GM12878 (cell line): Measurements from ENCODE around the gene HS3ST3B1. TPM values are rescaled to one million over a fixed set of nuclear protein-coding genes. Genes with fewer than 3 reads are reported as not detected.

Experiments used
- ATAC-seq: fragments of 200-7000 bp; cut with Tn5 transposase; 3 replicates; pipeline ENCODE4 v1.9.1; 2020; ENCODE audit warnings: mild to moderate bottlenecking, moderate library complexity
- BruUV-seq: library from RNA; stranded (reverse); fragments of 400-500 nt; replicated peaks from 2 replicates; lab custom pipeline; 2021; lab: Mats Ljungman, UMichigan
- CTCF ChIA-PET: fragments of 300-600 bp; sonication (Branson Sonifier 250); formaldehyde crosslinking; extraction: SDS; loops from one replicate; lab custom pipeline; 2021; ENCODE audit warnings: inconsistent platforms; lab: Yijun Ruan, JAX
- POLR2A ChIA-PET: fragments of 350-600 bp; formaldehyde crosslinking; extraction: SDS; loops from one replicate; lab custom pipeline; 2021; ENCODE audit warnings: inconsistent platforms; lab: Charles Lee
- RAD21 ChIA-PET: fragments of 300-600 bp; sonication (Branson Sonifier 250); formaldehyde crosslinking; loops from one replicate; lab custom pipeline; 2023; ENCODE audit warnings: antibody characterized with exemption; ENCODE audit not compliant: unreplicated experiment; lab: Charles Lee
- SMC1A ChIA-PET: fragments of 300-600 bp; sonication (Branson Sonifier 250); formaldehyde crosslinking; loops from one replicate; lab custom pipeline; 2023; ENCODE audit not compliant: unreplicated experiment, uncharacterized antibody; lab: Charles Lee
- DNase-seq: peaks from one replicate; pipeline ENCODE4 v3.0.0-alpha.2; 2011; ENCODE audit warnings: low read depth, low spot score
- FAIRE-seq: peaks from 3 replicates; lab custom pipeline; 2011; peaks lifted over from hg19 to GRCh38; lab: Jason Lieb, UNC
- H2AFZ ChIP-seq: 2 replicates; pipeline ENCODE4 v1.6.0; 2011; ENCODE audit warnings: low read depth, low read length, control low read depth; ENCODE audit not compliant: control insufficient read depth
- H3K27ac ChIP-seq: 2 replicates; pipeline ENCODE4 v1.5.1; 2011; ENCODE audit warnings: control low read depth; ENCODE audit not compliant: control insufficient read depth, insufficient read depth
- H3K27me3 ChIP-seq, 2 experiments: replicated peaks in 1 of 2; 2 replicates each; pipeline versions ENCODE4 v1.6.0 to v1.6.1; 2011; ENCODE audit warnings: low read length in 1 of 2; ENCODE audit not compliant: control insufficient read depth in 2 of 2, insufficient read depth in 2 of 2
- H3K36me3 ChIP-seq, 2 experiments: 2 replicates each; pipeline ENCODE4 v1.5.1; 2011; ENCODE audit warnings: low read length in 1 of 2; ENCODE audit not compliant: control insufficient read depth in 2 of 2, insufficient read depth in 2 of 2
- H3K4me1 ChIP-seq: 2 replicates; pipeline ENCODE4 v1.6.1; 2011; ENCODE audit warnings: mild to moderate bottlenecking, low read length, moderate library complexity, mixed read lengths; ENCODE audit not compliant: control insufficient read depth, insufficient read depth
- H3K4me2 ChIP-seq: 2 replicates; pipeline ENCODE4 v1.6.0; 2011; ENCODE audit warnings: control low read depth; ENCODE audit not compliant: control insufficient read depth, insufficient read depth
- H3K4me3 ChIP-seq: fragments of 200-600 bp; sonication (generic); 2 replicates; pipeline ENCODE4 v1.5.1; 2016
- H3K79me2 ChIP-seq: 2 replicates; pipeline ENCODE4 v1.6.0; 2011; ENCODE audit warnings: low read length; ENCODE audit not compliant: control insufficient read depth, insufficient read depth
- H3K9ac ChIP-seq: 2 replicates; pipeline ENCODE4 v1.8.0; 2011; ENCODE audit warnings: low read length, control low read depth, mixed read lengths; ENCODE audit not compliant: control insufficient read depth, insufficient read depth
- H3K9me3 ChIP-seq: replicated peaks from 3 replicates; pipeline ENCODE4 v1.5.1; 2011; ENCODE audit warnings: mild to moderate bottlenecking, low read length; ENCODE audit not compliant: control insufficient read depth, insufficient read depth
- H4K20me1 ChIP-seq: 2 replicates; pipeline ENCODE4 v1.6.0; 2011; ENCODE audit not compliant: control insufficient read depth, insufficient read depth
- BACH1 ChIP-seq: fragments of 450-650 bp; IDR thresholded peaks from 2 replicates; pipeline ENCODE4 v1.6.1; 2017; ENCODE audit warnings: mild to moderate bottlenecking, borderline replicate concordance
- CEBPZ ChIP-seq: fragments of 150-350 bp; IDR thresholded peaks from 2 replicates; pipeline ENCODE4 v1.6.1; 2016; ENCODE audit warnings: low read depth, low read length
- CHD1 ChIP-seq: IDR thresholded peaks from 2 replicates; pipeline ENCODE4 v1.6.1; 2012; ENCODE audit warnings: low read depth, low read length, improper control_type of control experiment
- EP300 ChIP-seq, 2 experiments: fragments of 150-350 bp in 1 of 2; IDR thresholded peaks; 2 replicates each; pipeline ENCODE4 v1.6.1; 2011 to 2012; ENCODE audit warnings: low read depth in 2 of 2, low read length in 2 of 2, borderline replicate concordance in 1 of 2, improper control_type of control experiment in 1 of 2, inconsistent platforms in 1 of 2; ENCODE audit not compliant: control insufficient read depth in 1 of 2
- EZH2 ChIP-seq: IDR thresholded peaks from 2 replicates; pipeline ENCODE4 v1.6.1; 2012; ENCODE audit warnings: low read depth, mild to moderate bottlenecking, control low read depth, inconsistent platforms, low read length, borderline replicate concordance; ENCODE audit not compliant: control insufficient read depth
- HDAC2 ChIP-seq: fragments of 200-600 bp; sonication (generic); IDR thresholded peaks from 2 replicates; pipeline ENCODE4 v1.6.1; 2017
- IRF5 ChIP-seq: fragments of 450-650 bp; IDR thresholded peaks from 2 replicates; pipeline ENCODE4 v1.6.1; 2017; ENCODE audit warnings: borderline replicate concordance
- KDM1A ChIP-seq: fragments of 200-600 bp; sonication (generic); IDR thresholded peaks from 2 replicates; pipeline ENCODE4 v1.6.1; 2016; ENCODE audit warnings: borderline replicate concordance
- MYC ChIP-seq: IDR thresholded peaks from 2 replicates; pipeline ENCODE4 v1.6.1; 2011; ENCODE audit warnings: mild to moderate bottlenecking, low read length, moderate library complexity, inconsistent platforms; ENCODE audit not compliant: insufficient read depth, insufficient replicate concordance, insufficient read length, severe bottlenecking
- NBN ChIP-seq: fragments of 450-650 bp; IDR thresholded peaks from 2 replicates; pipeline ENCODE4 v1.6.1; 2016
- NR2C1 ChIP-seq: fragments of 450-650 bp; IDR thresholded peaks from 2 replicates; pipeline ENCODE4 v1.6.1; 2017; ENCODE audit warnings: antibody characterized with exemption, mild to moderate bottlenecking, moderate library complexity
- STAT1 ChIP-seq: fragments of 450-650 bp; conservative IDR thresholded peaks from 2 replicates; pipeline ENCODE4 v1.6.1; 2014; ENCODE audit warnings: antibody characterized with exemption, mild to moderate bottlenecking
- WGBS: methylation state at CpG from one replicate; pipeline ENCODE4 v1.1.6; 2016; ENCODE audit warnings: low lambda C conversion rate; ENCODE audit not compliant: insufficient replicate concordance, insufficient coverage; ENCODE audit errors: missing lambda C conversion rate; 5-methylcytosine and 5-hydroxymethylcytosine counted together
- in situ Hi-C: fragments of 300-500 bp; cut with MboI; formaldehyde crosslinking; loops from 9 replicates; pipeline ENCODE4 v1.14.3; 2018; ENCODE audit warnings: mixed read lengths
- intact Hi-C: fragments of 100-400 bp; cut with micrococcal nuclease; formaldehyde crosslinking; loops from one replicate; pipeline ENCODE4 v1.14.2; 2022; ENCODE audit not compliant: unreplicated experiment
- polyA plus RNA-seq, 11 experiments: library from polyadenylated mRNA; depleted of rRNA in 4 of 11; unstranded in 6 of 11; stranded (reverse) in 5 of 11; fragments of >200 nt; fragmentation: Nextera tagmentation in 4 of 11; fragmentation: Illumina TruSeq in 1 of 11; extraction: Ambion mirVana in 4 of 11; extraction: Trizol in 1 of 11; gene quantifications; 1 replicate in 1 of 11; 2 replicates in 10 of 11; pipeline versions ENCODE4 v1.2.1 to v1.2.3, GENCODE V29; 2011 to 2016; ENCODE audit warnings: inconsistent platforms in 2 of 11, missing spikeins in 2 of 11, low read depth in 1 of 11
- total RNA-seq, 4 experiments: library from RNA; depleted of rRNA in 3 of 4; stranded (reverse); fragments of >200 nt in 3 of 4; fragmentation: Illumina TruSeq in 1 of 4; extraction: Trizol in 1 of 4; gene quantifications; 2 replicates each; pipeline versions ENCODE4 v1.2.1 to v1.2.3, GENCODE V29; 2013 to 2021

The HS3ST3B1 gene
- total and polyA plus RNA-seq, 10 of the 15 experiments (the other 5 are each of a cell fraction or from before 2014, with no cell fraction given), result 0.03 to 0.14 (median 0.06) TPM; not detected in 3

- ChIA-PET SMC1A (no interaction called here), RAD21 (no interaction called here), POLR2A (no interaction called here), CTCF (no interaction called here)
- no peak overlapping the region for H3K4me3 ChIP-seq
- no peaks in the 10 kb centered on the region for H3K36me3 ChIP-seq
- no peak for FAIRE-seq
- in situ Hi-C loops, result no loop called here
- no peaks in the 10 kb centered on the region for H3K4me1 ChIP-seq
- TF ChIP-seq NBN (no peak), NR2C1 (no peak)
- H3K27ac ChIP-seq, result no peak overlapping the region
- intact Hi-C loops, result no loop called here
- no peaks in the 10 kb centered on the region for H3K79me2 ChIP-seq
- no peak overlapping the region for H2AFZ ChIP-seq
- no peak for DNase-seq
- BruUV-seq, result no TSS peak
- no peak overlapping the region for H3K4me2 ChIP-seq
- ATAC-seq, result no peak
- 39% methylated on average over 7 of the region's 7 CpGs for WGBS
- no peaks in the 10 kb centered on the region for H3K27me3 ChIP-seq
- no peak overlapping the region for H3K9ac ChIP-seq
- H4K20me1 ChIP-seq, result no peaks in the 10 kb centered on the region
- H3K9me3 ChIP-seq, result no peaks in the 10 kb centered on the region
These were observed 21.3 kb downstream of the HS3ST3B1 start for GRCh38 chr17:14321980-14322776.

- in situ Hi-C loops (no loop called here), intact Hi-C loops (no loop called here)
- Histone ChIP-seq H3K9me3 (no peaks in the 10 kb centered on the region), H3K27ac (no peak overlapping the region), H4K20me1 (no peaks in the 10 kb centered on the region), H3K79me2 (no peaks in the 10 kb centered on the region), H3K4me3 (no peak overlapping the region), H3K4me2 (no peak overlapping the region), H3K36me3 (no peaks in the 10 kb centered on the region), H3K9ac (no peak overlapping the region), H2AFZ (no peak overlapping the region), H3K4me1 (no peaks in the 10 kb centered on the region), H3K27me3 (no peaks in the 10 kb centered on the region)
- POLR2A ChIA-PET, result no interaction called here
- FAIRE-seq (no peak), ATAC-seq (no peak), DNase-seq (no peak)
- CTCF ChIA-PET, result no interaction called here
- 2% methylated on average over 3 of the region's 3 CpGs for WGBS
- RAD21 ChIA-PET, result no interaction called here
- SMC1A ChIA-PET, result no interaction called here
- no TSS peak for BruUV-seq
- TF ChIP-seq EZH2 (no peak), HDAC2 (no peak), KDM1A (no peak), MYC (no peak), STAT1 (no peak), EP300 (IDR thresholded peaks at IDR 0.05; ENCODE audit: borderline replicate concordance in 1 of 2, control insufficient read depth in 1 of 2, low read depth in 2 of 2, low read length in 2 of 2) (no peak), CEBPZ (no peak), BACH1 (no peak), IRF5 (no peak), CHD1 (no peak)
These were observed 22.7 kb downstream of the HS3ST3B1 start for GRCh38 chr17:14323522-14323981.
